ENCODE measurements around the gene TBC1D22A. TPM values are rescaled to one million over a fixed set of nuclear protein-coding genes. Genes with fewer than 3 reads are reported as not detected.

The TBC1D22A gene
- total and polyA plus RNA-seq, 2 experiments from 2014 or later: 16.6 to 18.5 TPM

GRCh38 chr22:46744581-46744980 lies 17.9 kb upstream of the TBC1D22A start:
- no peaks in the 10 kb centered on the region for H3K36me3 ChIP-seq
- no peak for TF ChIP-seq CTCF (IDR thresholded peaks at IDR 0.05; ENCODE audit: low read depth, low read length)
- peaks cover 10% of the 10 kb centered on the region for H3K4me1 ChIP-seq (ENCODE audit: low read depth)
- H3K4me3 ChIP-seq: no peak overlapping the region
- peaks cover 5% of the 10 kb centered on the region for H3K27me3 ChIP-seq
- no peak overlapping the region for H3K27ac ChIP-seq
- no peaks in the 10 kb centered on the region for H3K9me3 ChIP-seq (ENCODE audit: low read depth)
- no peak for DNase-seq (ENCODE audit: low read depth in 1 of 2, low spot score in 1 of 2)

- no peaks in the 10 kb centered on the region for H3K9me3 ChIP-seq (ENCODE audit: low read depth)
Measured at GRCh38 chr22:46746192-46746591, 16.3 kb upstream of the TBC1D22A start.

GRCh38 chr22:46746620-46747019 lies 15.8 kb upstream of the TBC1D22A start:
- Histone ChIP-seq H3K27me3 (peaks cover 5% of the 10 kb centered on the region), H3K9me3 (ENCODE audit: low read depth) (no peaks in the 10 kb centered on the region), H3K4me1 (ENCODE audit: low read depth) (peaks cover 8% of the 10 kb centered on the region), H3K36me3 (no peaks in the 10 kb centered on the region), H3K4me3 (no peak overlapping the region), H3K27ac (no peak overlapping the region)
- no peak for DNase-seq (ENCODE audit: low read depth in 1 of 2, low spot score in 1 of 2)
- no peak for TF ChIP-seq CTCF (IDR thresholded peaks at IDR 0.05; ENCODE audit: low read depth, low read length)

More at GRCh38 chr22:46746192-46746591, 16.3 kb upstream of the TBC1D22A start:
- no peak for DNase-seq (ENCODE audit: low read depth in 1 of 2, low spot score in 1 of 2)
- no peak overlapping the region for H3K4me3 ChIP-seq
- H3K27me3 ChIP-seq: peaks cover 5% of the 10 kb centered on the region
- H3K36me3 ChIP-seq: no peaks in the 10 kb centered on the region
- peaks cover 8% of the 10 kb centered on the region for H3K4me1 ChIP-seq (ENCODE audit: low read depth)
- TF ChIP-seq CTCF (IDR thresholded peaks at IDR 0.05; ENCODE audit: low read depth, low read length): no peak
- H3K27ac ChIP-seq: no peak overlapping the region

- Histone ChIP-seq H3K36me3 (no peaks in the 10 kb centered on the region), H3K9me3 (ENCODE audit: low read depth) (no peaks in the 10 kb centered on the region), H3K4me3 (no peak overlapping the region), H3K27ac (no peak overlapping the region), H3K27me3 (peaks cover 5% of the 10 kb centered on the region), H3K4me1 (ENCODE audit: low read depth) (peaks cover 8% of the 10 kb centered on the region)
- no peak for DNase-seq (ENCODE audit: low read depth in 1 of 2, low spot score in 1 of 2)
- TF ChIP-seq CTCF (IDR thresholded peaks at IDR 0.05; ENCODE audit: low read depth, low read length): no peak
Measured at GRCh38 chr22:46747646-46748045, 14.8 kb upstream of the TBC1D22A start.

- Histone ChIP-seq H3K9me3 (ENCODE audit: low read depth) (no peaks in the 10 kb centered on the region), H3K36me3 (no peaks in the 10 kb centered on the region), H3K27me3 (peaks cover 5% of the 10 kb centered on the region), H3K27ac (no peak overlapping the region), H3K4me1 (ENCODE audit: low read depth) (peaks cover 8% of the 10 kb centered on the region), H3K4me3 (no peak overlapping the region)
- TF ChIP-seq CTCF (IDR thresholded peaks at IDR 0.05; ENCODE audit: low read depth, low read length): no peak
- DNase-seq (ENCODE audit: low read depth in 1 of 2, low spot score in 1 of 2): no peak
Measured at GRCh38 chr22:46748206-46748907, 14.1 kb upstream of the TBC1D22A start.

All from cardiac muscle cell (in vitro differentiated cells and primary cell).